K562 (cell line): ENCODE data around the gene CTXND1. TPM values are rescaled to one million over a fixed set of nuclear protein-coding genes. Genes with fewer than 3 reads are reported as not detected.

Experiments
- BRD9 ChIP-seq: fragments of 450-650 bp; IDR thresholded peaks from 2 replicates; pipeline ENCODE4 v1.6.1; 2018; ENCODE audit warnings: low read depth; ENCODE audit not compliant: partially characterized antibody
- EGR1 ChIP-seq: fragments of 450-650 bp; conservative IDR thresholded peaks from 2 replicates; pipeline ENCODE4 v1.6.1; 2017; ENCODE audit warnings: mild to moderate bottlenecking
- FOXM1 ChIP-seq, 2 experiments: fragments of 450-650 bp in 1 of 2; sonication (generic) in 1 of 2; formaldehyde crosslinking in 1 of 2; IDR thresholded peaks; 2 replicates each; pipeline versions ENCODE4 v1.6.1 to v1.9.0; 2017 to 2022; ENCODE audit warnings: low read depth in 2 of 2, mild to moderate bottlenecking in 2 of 2, missing genetic modification reagents in 1 of 2, moderate library complexity in 1 of 2
- NEUROD1 ChIP-seq: fragments of 150-350 bp; IDR thresholded peaks from 2 replicates; pipeline ENCODE4 v1.6.1; 2014; ENCODE audit warnings: borderline replicate concordance, low read length, low read depth; ENCODE audit not compliant: partially characterized antibody
- NFRKB ChIP-seq: fragments of 450-650 bp; IDR thresholded peaks from 2 replicates; pipeline ENCODE4 v1.6.1; 2016; ENCODE audit warnings: low read depth
- PHF8 ChIP-seq: fragments of 200-600 bp; sonication (generic); IDR thresholded peaks from 2 replicates; pipeline ENCODE4 v1.6.1; 2012; ENCODE audit warnings: mixed run types, mild to moderate bottlenecking, inconsistent platforms, low read length, moderate library complexity, borderline replicate concordance
- POLR2G ChIP-seq: fragments of 200-400 bp; formaldehyde crosslinking; IDR thresholded peaks from 2 replicates; pipeline ENCODE4 v1.6.1; 2017; ENCODE audit warnings: low read depth, mild to moderate bottlenecking, antibody characterized with exemption, low read length, moderate library complexity
- SIN3A ChIP-seq, 2 experiments: fragments of 150-350 bp in 1 of 2; IDR thresholded peaks; 2 replicates each; pipeline ENCODE4 v1.6.1; 2011 to 2016; ENCODE audit warnings: borderline replicate concordance in 2 of 2, low read depth in 2 of 2, low read length in 2 of 2, mild to moderate bottlenecking in 2 of 2, moderate library complexity in 2 of 2; ENCODE audit not compliant: control insufficient read depth in 1 of 2
- U2AF2 ChIP-seq: fragments of 200-400 bp; formaldehyde crosslinking; optimal IDR thresholded peaks from 2 replicates; pipeline ENCODE3; 2017; ENCODE audit warnings: low read depth, mild to moderate bottlenecking, low read length
- XRCC4 ChIP-seq: IDR thresholded peaks from one replicate; pipeline ENCODE4 v1.6.1; 2011; ENCODE audit not compliant: insufficient read depth, insufficient read length; ENCODE audit errors: extremely low read depth
- YY1 ChIP-seq, 3 experiments: IDR thresholded peaks; 2 replicates each; pipeline ENCODE4 v1.6.1; 2011; ENCODE audit warnings: low read length in 2 of 3, mild to moderate bottlenecking in 2 of 3, moderate library complexity in 2 of 3, borderline replicate concordance in 1 of 3, control low read depth in 1 of 3, low read depth in 1 of 3; ENCODE audit not compliant: insufficient read depth in 3 of 3, insufficient replicate concordance in 2 of 3, control insufficient read depth in 1 of 3, insufficient read length in 1 of 3; ENCODE audit errors: extremely low read depth in 1 of 3
- ZBTB7A ChIP-seq: IDR thresholded peaks from 2 replicates; pipeline ENCODE4 v1.6.1; 2011; ENCODE audit warnings: low read depth, mild to moderate bottlenecking, low read length, moderate library complexity, borderline replicate concordance; ENCODE audit not compliant: control insufficient read depth
- ZNF316 ChIP-seq: fragments of 450-650 bp; IDR thresholded peaks from 2 replicates; pipeline ENCODE4 v1.6.1; 2016
- ZNF347 ChIP-seq: fragments of 450-650 bp; formaldehyde crosslinking; IDR thresholded peaks from 2 replicates; pipeline ENCODE4 v1.4.0; 2020; ENCODE audit warnings: low read depth, mild to moderate bottlenecking, moderate library complexity
- polyA plus RNA-seq, 8 experiments: library from polyadenylated mRNA; depleted of rRNA in 4 of 8; stranded (reverse) in 5 of 8; unstranded in 3 of 8; fragments of >200 nt; fragmentation: Nextera tagmentation in 2 of 8; fragmentation: Illumina TruSeq in 1 of 8; extraction: Ambion mirVana in 2 of 8; extraction: Trizol in 1 of 8; gene quantifications; 2 replicates each; pipeline versions ENCODE4 v1.2.1 to v1.2.3, GENCODE V29; 2011 to 2014; ENCODE audit warnings: inconsistent platforms in 1 of 8, missing spikeins in 1 of 8
- total RNA-seq, 7 experiments: library from RNA; depleted of rRNA in 6 of 7; stranded (reverse); fragments of >200 nt in 6 of 7; fragmentation: Illumina TruSeq in 2 of 7; extraction: Trizol in 2 of 7; gene quantifications; 2 replicates each; pipeline versions ENCODE4 v1.2.1 to v1.2.3, GENCODE V29; 2011 to 2021; ENCODE audit warnings: low replicate concordance in 1 of 7
- TF ChIP-seq, protein P1 (sequence below): fragments of 200-800 bp; sonication (Bioruptor generic); IDR thresholded peaks from 2 replicates; pipeline ENCODE4 v1.6.1; 2017; ENCODE audit warnings: missing genetic modification characterization, missing compliant biosample characterization
- TF ChIP-seq, protein P2 (sequence below): fragments of 450-650 bp; IDR thresholded peaks from 2 replicates; pipeline ENCODE4 v1.6.1; 2018; ENCODE audit warnings: mild to moderate bottlenecking, low read depth; ENCODE audit not compliant: partially characterized antibody
- TF ChIP-seq, protein P3 (sequence below), 3 experiments: fragments of 200-800 bp in 1 of 3; fragments of 250-450 bp in 1 of 3; fragments of 450-650 bp in 1 of 3; sonication (Bioruptor Pico) in 1 of 3; sonication (Bioruptor generic) in 1 of 3; formaldehyde crosslinking in 1 of 3; IDR thresholded peaks; 2 replicates each; pipeline versions ENCODE4 v1.6.1 to v1.8.0; 2016 to 2022; ENCODE audit warnings: mild to moderate bottlenecking in 2 of 3, missing genetic modification characterization in 2 of 3, missing compliant biosample characterization in 1 of 3, moderate library complexity in 1 of 3

CTXND1 gene
- total and polyA plus RNA-seq, 9 of the 15 experiments (the other 6 are each of a cell fraction or from before 2014, with no cell fraction given): 0.04 TPM; not detected in 7

DNA sequence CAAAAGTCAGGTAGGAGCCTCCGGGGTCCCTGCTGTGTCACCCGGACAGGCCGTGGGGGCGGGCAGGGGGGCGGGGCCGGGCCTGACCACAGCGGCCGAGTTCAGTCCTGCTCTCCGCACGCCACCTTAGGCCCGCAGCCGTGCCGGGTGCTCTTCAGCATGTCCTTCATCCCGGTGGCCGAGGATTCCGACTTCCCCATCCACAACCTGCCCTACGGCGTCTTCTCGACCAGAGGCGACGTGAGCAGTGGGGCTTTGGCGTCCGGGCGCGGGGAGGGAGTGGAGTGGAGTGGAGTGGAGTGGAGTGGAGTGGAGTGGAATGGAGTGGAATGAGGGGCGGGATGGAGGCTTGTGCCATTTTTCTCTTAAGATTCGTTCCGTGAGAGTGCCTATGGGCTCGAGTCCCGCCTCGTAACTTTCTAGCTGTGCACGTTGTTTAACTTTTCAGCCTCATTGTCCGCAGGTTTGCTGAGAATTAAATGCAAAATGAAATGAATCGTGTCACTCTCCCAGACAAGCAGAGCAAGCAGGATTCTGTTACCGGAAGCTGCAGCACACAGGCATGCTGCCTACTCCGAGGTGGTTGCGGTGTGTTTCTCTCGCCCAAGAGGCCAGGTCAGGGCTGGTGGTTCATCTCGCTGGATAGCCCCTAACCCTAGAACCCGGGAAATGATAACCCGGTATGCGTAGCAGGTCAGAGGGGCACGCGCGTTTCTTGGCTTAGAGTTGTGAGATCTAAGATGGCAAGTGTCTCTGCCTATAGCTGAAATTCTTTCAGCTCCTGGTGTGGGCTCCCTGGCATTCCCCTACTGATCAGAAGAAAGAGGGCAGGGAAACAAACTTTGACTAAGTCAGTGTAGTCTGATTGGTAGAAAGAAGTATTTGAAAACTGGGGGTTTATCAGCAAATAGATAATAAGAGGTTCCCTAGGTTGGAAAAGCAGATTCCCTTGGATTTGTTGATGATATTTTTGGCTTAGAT is 98.8 kb downstream of the CTXND1 start, which contains the start of gene FAH (continued):
- TF ChIP-seq YY1 (IDR thresholded peaks at IDR 0.05; ENCODE audit: borderline replicate concordance in 1 of 3, control insufficient read depth in 1 of 3, extremely low read depth in 1 of 3, insufficient read depth in 3 of 3, insufficient read length in 1 of 3, insufficient replicate concordance in 2 of 3, low read depth in 1 of 3, low read length in 2 of 3): peak in 2 of 3 experiments; percentile 7 to 50
- TF ChIP-seq EGR1: peak; percentile 61
- 0 out of 2 replicates have a peak, but pooled peaks have one; percentile 1 for TF ChIP-seq ZNF316
- peak; percentile 50 to 56; a peak in 2 of 4 replicates for TF ChIP-seq SIN3A (IDR thresholded peaks at IDR 0.05; ENCODE audit: borderline replicate concordance in 2 of 2, control insufficient read depth in 1 of 2, low read depth in 2 of 2, low read length in 2 of 2)
- TF ChIP-seq, protein P1, sequence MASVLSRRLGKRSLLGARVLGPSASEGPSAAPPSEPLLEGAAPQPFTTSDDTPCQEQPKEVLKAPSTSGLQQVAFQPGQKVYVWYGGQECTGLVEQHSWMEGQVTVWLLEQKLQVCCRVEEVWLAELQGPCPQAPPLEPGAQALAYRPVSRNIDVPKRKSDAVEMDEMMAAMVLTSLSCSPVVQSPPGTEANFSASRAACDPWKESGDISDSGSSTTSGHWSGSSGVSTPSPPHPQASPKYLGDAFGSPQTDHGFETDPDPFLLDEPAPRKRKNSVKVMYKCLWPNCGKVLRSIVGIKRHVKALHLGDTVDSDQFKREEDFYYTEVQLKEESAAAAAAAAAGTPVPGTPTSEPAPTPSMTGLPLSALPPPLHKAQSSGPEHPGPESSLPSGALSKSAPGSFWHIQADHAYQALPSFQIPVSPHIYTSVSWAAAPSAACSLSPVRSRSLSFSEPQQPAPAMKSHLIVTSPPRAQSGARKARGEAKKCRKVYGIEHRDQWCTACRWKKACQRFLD: peak; percentile 26; the same call in 1 of the 2 replicates
- TF ChIP-seq XRCC4: no peak
- peak; percentile 77 for TF ChIP-seq POLR2G
- TF ChIP-seq BRD9: no peak
- TF ChIP-seq, protein P2, sequence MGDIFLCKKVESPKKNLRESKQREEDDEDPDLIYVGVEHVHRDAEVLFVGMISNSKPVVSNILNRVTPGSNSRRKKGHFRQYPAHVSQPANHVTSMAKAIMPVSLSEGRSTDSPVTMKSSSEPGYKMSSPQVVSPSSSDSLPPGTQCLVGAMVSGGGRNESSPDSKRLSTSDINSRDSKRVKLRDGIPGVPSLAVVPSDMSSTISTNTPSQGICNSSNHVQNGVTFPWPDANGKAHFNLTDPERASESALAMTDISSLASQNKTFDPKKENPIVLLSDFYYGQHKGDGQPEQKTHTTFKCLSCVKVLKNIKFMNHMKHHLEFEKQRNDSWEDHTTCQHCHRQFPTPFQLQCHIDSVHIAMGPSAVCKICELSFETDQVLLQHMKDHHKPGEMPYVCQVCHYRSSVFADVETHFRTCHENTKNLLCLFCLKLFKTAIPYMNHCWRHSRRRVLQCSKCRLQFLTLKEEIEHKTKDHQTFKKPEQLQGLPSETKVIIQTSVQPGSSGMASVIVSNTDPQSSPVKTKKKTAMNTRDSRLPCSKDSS: no peak
- TF ChIP-seq, protein P3, sequence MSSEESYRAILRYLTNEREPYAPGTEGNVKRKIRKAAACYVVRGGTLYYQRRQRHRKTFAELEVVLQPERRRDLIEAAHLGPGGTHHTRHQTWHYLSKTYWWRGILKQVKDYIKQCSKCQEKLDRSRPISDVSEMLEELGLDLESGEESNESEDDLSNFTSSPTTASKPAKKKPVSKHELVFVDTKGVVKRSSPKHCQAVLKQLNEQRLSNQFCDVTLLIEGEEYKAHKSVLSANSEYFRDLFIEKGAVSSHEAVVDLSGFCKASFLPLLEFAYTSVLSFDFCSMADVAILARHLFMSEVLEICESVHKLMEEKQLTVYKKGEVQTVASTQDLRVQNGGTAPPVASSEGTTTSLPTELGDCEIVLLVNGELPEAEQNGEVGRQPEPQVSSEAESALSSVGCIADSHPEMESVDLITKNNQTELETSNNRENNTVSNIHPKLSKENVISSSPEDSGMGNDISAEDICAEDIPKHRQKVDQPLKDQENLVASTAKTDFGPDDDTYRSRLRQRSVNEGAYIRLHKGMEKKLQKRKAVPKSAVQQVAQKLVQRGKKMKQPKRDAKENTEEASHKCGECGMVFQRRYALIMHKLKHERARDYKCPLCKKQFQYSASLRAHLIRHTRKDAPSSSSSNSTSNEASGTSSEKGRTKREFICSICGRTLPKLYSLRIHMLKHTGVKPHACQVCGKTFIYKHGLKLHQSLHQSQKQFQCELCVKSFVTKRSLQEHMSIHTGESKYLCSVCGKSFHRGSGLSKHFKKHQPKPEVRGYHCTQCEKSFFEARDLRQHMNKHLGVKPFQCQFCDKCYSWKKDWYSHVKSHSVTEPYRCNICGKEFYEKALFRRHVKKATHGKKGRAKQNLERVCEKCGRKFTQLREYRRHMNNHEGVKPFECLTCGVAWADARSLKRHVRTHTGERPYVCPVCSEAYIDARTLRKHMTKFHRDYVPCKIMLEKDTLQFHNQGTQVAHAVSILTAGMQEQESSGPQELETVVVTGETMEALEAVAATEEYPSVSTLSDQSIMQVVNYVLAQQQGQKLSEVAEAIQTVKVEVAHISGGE (CRISPR knock-in tag; IDR thresholded peaks at IDR 0.05): no peak
- TF ChIP-seq ZNF347 (CRISPR knock-in tag): no peak
- TF ChIP-seq NEUROD1: peak; percentile 33
- no peak for TF ChIP-seq U2AF2
- TF ChIP-seq PHF8: peak; percentile 48; the same call in 1 of the 2 replicates
- TF ChIP-seq FOXM1 (IDR thresholded peaks at IDR 0.05; ENCODE audit: low read depth): 0 out of 2 replicates have a peak, but pooled peaks have one; percentile 10
- TF ChIP-seq FOXM1 (CRISPR knock-in tag; IDR thresholded peaks at IDR 0.05; ENCODE audit: low read depth): no peak
- TF ChIP-seq NFRKB: 0 out of 2 replicates have a peak, but pooled peaks have one; percentile 39
- peak; percentile 60; the same call in 1 of the 2 replicates for TF ChIP-seq ZBTB7A
